ENCODE measurements around the gene KIF22. TPM values are rescaled to one million over a fixed set of nuclear protein-coding genes. Genes with fewer than 3 reads are reported as not detected.

The KIF22 gene
- total RNA-seq, 1 experiment from 2014 or later = 155 TPM

DNA sequence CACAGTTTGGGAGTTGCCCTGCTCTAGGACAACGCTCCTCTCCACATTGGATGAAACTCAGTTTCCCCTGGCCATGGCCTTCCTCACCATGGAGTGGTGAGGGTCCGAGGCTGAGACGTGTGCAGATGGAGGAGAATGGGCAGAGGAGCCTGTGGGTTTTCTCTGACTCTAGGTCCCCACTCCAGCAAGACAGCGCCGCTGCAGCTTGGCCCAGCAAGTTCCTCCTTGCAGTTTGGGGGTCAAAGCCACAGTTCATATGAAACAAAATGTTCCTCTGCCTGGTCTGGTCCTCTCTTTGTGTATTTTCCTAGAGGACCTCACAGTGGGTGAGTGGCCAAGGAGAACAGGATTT is 47.1 kb upstream of the KIF22 start:
- intact Hi-C loops (cut with micrococcal nuclease) = no loop called here
- POLR2A ChIA-PET = no interaction called here

More for the DNA sequence above, 47.1 kb upstream of the KIF22 start:
- DNase-seq (ENCODE audit: low read depth, low spot score) = no peak
- Histone ChIP-seq H3K4me3 (replicated peaks in 1 of 2; ENCODE audit: low read depth in 1 of 2, low read length in 2 of 2) (no peak overlapping the region), H4K20me1 (ENCODE audit: insufficient read depth) (no peaks in the 10 kb centered on the region), H3K9ac (ENCODE audit: low read length) (no peak overlapping the region), H2AFZ (ENCODE audit: low read depth, low read length, poor library complexity, severe bottlenecking) (no peak overlapping the region), H3K9me3 (ENCODE audit: control insufficient read depth in 1 of 2, insufficient read depth in 1 of 2, low read depth in 1 of 2, low read length in 2 of 2) (no peaks in the 10 kb centered on the region), H3K4me1 (ENCODE audit: control insufficient read depth in 1 of 2, insufficient read depth in 2 of 2, low read length in 2 of 2) (no peaks in the 10 kb centered on the region), H3K36me3 (ENCODE audit: control insufficient read depth in 1 of 2, insufficient read depth in 2 of 2, low read length in 2 of 2) (no peaks in the 10 kb centered on the region), H3K9me2 (ENCODE audit: insufficient read depth) (no peaks in the 10 kb centered on the region), H3K27ac (ENCODE audit: low read depth, low read length) (no peak overlapping the region), H3K4me2 (ENCODE audit: low read length) (no peak overlapping the region), H3K79me2 (ENCODE audit: insufficient read depth, low read length) (no peaks in the 10 kb centered on the region), H3K27me3 (ENCODE audit: insufficient read depth, low read length) (no peaks in the 10 kb centered on the region)
- no TSS peak for BruUV-seq (replicated peaks)
- TF ChIP-seq SP1 (IDR thresholded peaks at IDR 0.05; ENCODE audit: low read depth) (no peak), EZH2phosphoT487 (IDR thresholded peaks at IDR 0.05; ENCODE audit: borderline replicate concordance) (no peak), REST (IDR thresholded peaks at IDR 0.05; ENCODE audit: low read depth) (no peak), EGR1 (IDR thresholded peaks at IDR 0.05; ENCODE audit: low read depth) (no peak), CBX3 (IDR thresholded peaks at IDR 0.05; ENCODE audit: low read depth) (no peak)
- TF ChIP-seq, protein P1, sequence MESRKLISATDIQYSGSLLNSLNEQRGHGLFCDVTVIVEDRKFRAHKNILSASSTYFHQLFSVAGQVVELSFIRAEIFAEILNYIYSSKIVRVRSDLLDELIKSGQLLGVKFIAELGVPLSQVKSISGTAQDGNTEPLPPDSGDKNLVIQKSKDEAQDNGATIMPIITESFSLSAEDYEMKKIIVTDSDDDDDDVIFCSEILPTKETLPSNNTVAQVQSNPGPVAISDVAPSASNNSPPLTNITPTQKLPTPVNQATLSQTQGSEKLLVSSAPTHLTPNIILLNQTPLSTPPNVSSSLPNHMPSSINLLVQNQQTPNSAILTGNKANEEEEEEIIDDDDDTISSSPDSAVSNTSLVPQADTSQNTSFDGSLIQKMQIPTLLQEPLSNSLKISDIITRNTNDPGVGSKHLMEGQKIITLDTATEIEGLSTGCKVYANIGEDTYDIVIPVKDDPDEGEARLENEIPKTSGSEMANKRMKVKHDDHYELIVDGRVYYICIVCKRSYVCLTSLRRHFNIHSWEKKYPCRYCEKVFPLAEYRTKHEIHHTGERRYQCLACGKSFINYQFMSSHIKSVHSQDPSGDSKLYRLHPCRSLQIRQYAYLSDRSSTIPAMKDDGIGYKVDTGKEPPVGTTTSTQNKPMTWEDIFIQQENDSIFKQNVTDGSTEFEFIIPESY (IDR thresholded peaks at IDR 0.05; ENCODE audit: extremely low read depth, insufficient replicate concordance, low read length) = no peak
- CTCF ChIA-PET = no interaction called here
- RAD21 ChIA-PET (ENCODE audit: low non-redundant PET in 1 of 2, low total read pairs in 2 of 2, uncharacterized antibody in 2 of 2, unreplicated experiment in 2 of 2) = no interaction called here
- no peak for ATAC-seq
